ENCODE results near the gene MUC5B. TPM values are rescaled to one million over a fixed set of nuclear protein-coding genes. Genes with fewer than 3 reads are reported as not detected.

Gene MUC5B
- total and polyA plus RNA-seq, 9 donors: 0.01 to 0.33 (median 0.04) TPM; not detected in 2

DNA sequence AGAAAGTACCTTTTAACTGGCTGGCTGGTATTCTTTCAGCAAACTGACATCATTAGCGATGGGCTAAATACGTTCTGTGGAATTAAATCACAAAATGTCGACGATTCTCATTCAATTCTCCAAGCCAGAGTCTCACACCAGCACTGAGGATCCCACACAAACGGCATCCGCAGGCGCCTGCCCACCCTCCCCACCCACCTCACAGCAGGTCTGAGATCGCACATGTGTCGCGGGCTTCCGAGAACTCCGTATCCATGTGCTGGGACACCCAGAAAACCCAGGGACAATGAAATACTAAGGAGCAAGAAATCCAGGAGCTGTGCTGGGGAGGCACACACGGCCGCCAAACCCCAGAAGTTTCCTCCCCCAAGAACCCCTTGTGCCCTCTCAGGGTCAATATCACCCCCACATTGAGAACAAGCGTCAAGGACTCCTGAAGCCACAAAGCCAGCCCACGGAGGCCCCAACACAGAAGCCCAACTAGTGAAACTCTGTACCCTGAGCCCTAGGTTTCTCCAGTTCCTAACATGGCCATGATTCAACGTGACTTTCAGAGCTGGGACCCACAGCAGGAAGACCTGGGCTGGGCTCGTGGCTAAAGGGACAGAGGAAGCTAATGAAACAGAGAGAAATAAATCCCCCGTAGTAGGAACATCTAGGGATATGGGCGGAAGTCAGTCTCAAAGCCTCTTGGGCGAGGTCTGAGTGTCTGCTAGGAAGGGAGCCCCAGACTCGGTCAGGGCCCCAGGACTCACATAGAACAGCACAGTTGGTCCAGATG lies 78.5 kb downstream of the MUC5B start:
- H3K27me3 ChIP-seq (ENCODE audit: control insufficient read depth, insufficient read depth, low read length): no peaks in the 10 kb centered on the region
- DNase-seq: no peak
- H3K9me3 ChIP-seq (replicated peaks; ENCODE audit: control insufficient read depth, low read depth, low read length): no peaks in the 10 kb centered on the region
- H3K4me1 ChIP-seq (ENCODE audit: control insufficient read depth, insufficient read depth, low read length): peaks cover 26% of the 10 kb centered on the region
- no peak overlapping the region for H3K4me3 ChIP-seq (ENCODE audit: low read length)
- 82% methylated on average over 15 of the region's 22 CpGs for WGBS (ENCODE audit: insufficient coverage)
- H3K27ac ChIP-seq (ENCODE audit: low read length): no peak overlapping the region
- H3K36me3 ChIP-seq (ENCODE audit: control insufficient read depth, insufficient read depth, low read length): peaks cover 20% of the 10 kb centered on the region

DNA sequence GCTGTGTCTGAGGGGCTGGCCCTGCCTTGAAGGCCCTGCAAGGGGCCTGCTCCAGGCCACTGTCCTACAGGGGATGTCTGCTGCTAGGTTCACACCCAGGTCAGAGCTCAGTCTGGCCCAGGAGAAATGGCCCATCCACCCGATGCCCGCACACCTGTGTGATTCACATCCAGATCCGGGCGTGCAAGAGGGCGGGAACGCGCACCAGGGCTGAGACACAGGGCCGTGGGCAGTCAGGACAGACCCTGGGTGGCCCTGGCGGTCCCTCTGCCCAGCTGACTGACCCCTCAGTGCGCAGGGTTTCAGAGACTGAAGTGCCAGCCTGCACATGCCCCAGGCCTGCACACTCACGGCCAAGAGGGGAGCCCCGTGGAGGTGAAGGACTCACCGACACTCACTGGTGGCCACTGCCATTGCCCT lies 79.2 kb downstream of the MUC5B start:
- H3K4me1 ChIP-seq (ENCODE audit: control insufficient read depth, insufficient read depth, low read length): peaks cover 29% of the 10 kb centered on the region
- H3K9me3 ChIP-seq (replicated peaks; ENCODE audit: control insufficient read depth, low read depth, low read length): no peaks in the 10 kb centered on the region
- no peak for DNase-seq
- WGBS (ENCODE audit: insufficient coverage): 94% methylated on average over 9 of the region's 13 CpGs
- H3K27me3 ChIP-seq (ENCODE audit: control insufficient read depth, insufficient read depth, low read length): no peaks in the 10 kb centered on the region
- H3K27ac ChIP-seq (ENCODE audit: low read length): no peak overlapping the region
- peaks cover 21% of the 10 kb centered on the region for H3K36me3 ChIP-seq (ENCODE audit: control insufficient read depth, insufficient read depth, low read length)
- no peak overlapping the region for H3K4me3 ChIP-seq (ENCODE audit: low read length)

DNA sequence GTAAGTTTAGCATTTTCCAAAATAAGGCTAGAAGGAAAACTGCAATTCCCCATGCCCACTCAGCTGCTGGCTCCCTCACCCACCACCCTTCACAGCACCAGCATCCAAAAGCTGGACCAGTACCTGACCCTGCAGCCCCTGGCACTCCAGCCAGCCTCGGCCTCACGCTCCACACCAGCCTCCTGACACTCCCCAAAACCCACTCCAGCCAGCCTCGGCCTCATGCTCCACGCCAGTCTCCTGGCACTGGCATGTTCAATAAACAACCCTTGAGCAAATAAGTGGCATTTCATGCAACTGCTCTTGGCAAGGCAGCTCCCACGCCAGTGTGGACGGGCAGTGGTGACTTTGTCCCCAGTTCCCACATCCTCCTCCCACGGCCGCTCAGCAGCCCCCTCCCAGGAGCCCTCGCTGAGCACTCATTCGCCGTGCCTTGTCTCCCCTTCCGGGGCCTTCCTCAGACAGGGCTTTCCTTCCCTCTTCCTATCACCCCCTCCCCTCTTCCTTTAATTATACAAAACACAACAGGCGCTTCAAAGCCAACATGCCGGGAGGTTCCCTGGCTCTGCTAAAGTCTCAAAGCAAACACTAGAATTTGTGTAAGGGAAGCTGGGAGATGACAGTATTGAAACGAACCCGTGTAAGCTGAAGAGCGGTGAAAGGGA lies 79.7 kb downstream of the MUC5B start:
- H3K4me3 ChIP-seq (ENCODE audit: low read length): no peak overlapping the region
- H3K36me3 ChIP-seq (ENCODE audit: control insufficient read depth, insufficient read depth, low read length): peaks cover 21% of the 10 kb centered on the region
- H3K4me1 ChIP-seq (ENCODE audit: control insufficient read depth, insufficient read depth, low read length): peaks cover 28% of the 10 kb centered on the region
- DNase-seq: no peak
- H3K9me3 ChIP-seq (replicated peaks; ENCODE audit: control insufficient read depth, low read depth, low read length): no peaks in the 10 kb centered on the region
- H3K27me3 ChIP-seq (ENCODE audit: control insufficient read depth, insufficient read depth, low read length): no peaks in the 10 kb centered on the region
- no peak overlapping the region for H3K27ac ChIP-seq (ENCODE audit: low read length)
- WGBS (ENCODE audit: insufficient coverage): 67% methylated on average over 15 of the region's 17 CpGs

- Histone ChIP-seq H3K36me3 (ENCODE audit: control insufficient read depth, insufficient read depth, low read length) (peaks cover 21% of the 10 kb centered on the region), H3K27ac (ENCODE audit: low read length) (no peak overlapping the region), H3K4me1 (ENCODE audit: control insufficient read depth, insufficient read depth, low read length) (peaks cover 28% of the 10 kb centered on the region), H3K27me3 (ENCODE audit: control insufficient read depth, insufficient read depth, low read length) (no peaks in the 10 kb centered on the region), H3K9me3 (replicated peaks; ENCODE audit: control insufficient read depth, low read depth, low read length) (no peaks in the 10 kb centered on the region), H3K4me3 (ENCODE audit: low read length) (no peak overlapping the region)
- whole genome bisulfite sequencing (ENCODE audit: insufficient coverage): 82% methylated on average over 22 of the region's 25 CpGs
- DNase-seq: no peak
Observed at GRCh38 chr11:1303126-1303821, 80.4 kb downstream of the MUC5B start.

- WGBS (ENCODE audit: insufficient coverage): 55% methylated on average over 7 of the region's 10 CpGs
- Histone ChIP-seq H3K9me3 (replicated peaks; ENCODE audit: control insufficient read depth, low read depth, low read length) (no peaks in the 10 kb centered on the region), H3K4me1 (ENCODE audit: control insufficient read depth, insufficient read depth, low read length) (peaks cover 28% of the 10 kb centered on the region), H3K27ac (ENCODE audit: low read length) (no peak overlapping the region), H3K4me3 (ENCODE audit: low read length) (no peak overlapping the region), H3K27me3 (ENCODE audit: control insufficient read depth, insufficient read depth, low read length) (no peaks in the 10 kb centered on the region), H3K36me3 (ENCODE audit: control insufficient read depth, insufficient read depth, low read length) (peaks cover 21% of the 10 kb centered on the region)
- peak; percentile 51 for DNase-seq
Observed at GRCh38 chr11:1303973-1304372, 81.1 kb downstream of the MUC5B start.

GRCh38 chr11:1304380-1304779 lies 81.5 kb downstream of the MUC5B start:
- H3K27ac ChIP-seq (ENCODE audit: low read length): no peak overlapping the region
- peaks cover 21% of the 10 kb centered on the region for H3K36me3 ChIP-seq (ENCODE audit: control insufficient read depth, insufficient read depth, low read length)
- no peak overlapping the region for H3K4me3 ChIP-seq (ENCODE audit: low read length)
- no peaks in the 10 kb centered on the region for H3K27me3 ChIP-seq (ENCODE audit: control insufficient read depth, insufficient read depth, low read length)
- WGBS (ENCODE audit: insufficient coverage): 81% methylated on average over 4 of the region's 14 CpGs
- H3K9me3 ChIP-seq (replicated peaks; ENCODE audit: control insufficient read depth, low read depth, low read length): no peaks in the 10 kb centered on the region
- no peak for DNase-seq
- H3K4me1 ChIP-seq (ENCODE audit: control insufficient read depth, insufficient read depth, low read length): peaks cover 28% of the 10 kb centered on the region

DNA sequence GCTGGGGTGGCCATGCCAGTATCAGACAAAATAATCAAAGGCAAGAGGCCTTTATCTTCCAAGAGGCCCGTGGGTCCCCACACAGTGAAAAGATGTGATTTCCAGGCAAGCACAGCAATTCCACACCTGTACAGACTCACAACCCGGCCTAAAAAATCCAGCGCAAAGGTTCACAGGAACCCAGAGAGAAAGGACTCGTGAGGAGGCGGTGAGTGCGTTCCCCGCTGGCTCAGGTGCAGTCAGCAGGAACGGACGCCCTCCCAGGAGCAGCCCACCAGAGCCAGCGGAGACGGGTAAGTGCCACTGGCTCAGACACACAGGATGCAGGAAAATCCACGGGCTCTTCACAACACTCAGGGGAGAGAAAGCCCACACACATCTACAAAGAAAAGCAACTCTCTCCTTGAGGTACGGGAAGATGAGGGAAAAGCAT lies 82.2 kb downstream of the MUC5B start:
- no peak overlapping the region for H3K4me3 ChIP-seq (ENCODE audit: low read length)
- H3K36me3 ChIP-seq (ENCODE audit: control insufficient read depth, insufficient read depth, low read length): peaks cover 21% of the 10 kb centered on the region
- no peaks in the 10 kb centered on the region for H3K27me3 ChIP-seq (ENCODE audit: control insufficient read depth, insufficient read depth, low read length)
- H3K9me3 ChIP-seq (replicated peaks; ENCODE audit: control insufficient read depth, low read depth, low read length): no peaks in the 10 kb centered on the region
- DNase-seq: no peak
- peaks cover 26% of the 10 kb centered on the region for H3K4me1 ChIP-seq (ENCODE audit: control insufficient read depth, insufficient read depth, low read length)
- 78% methylated on average over 10 of the region's 13 CpGs for WGBS (ENCODE audit: insufficient coverage)
- no peak overlapping the region for H3K27ac ChIP-seq (ENCODE audit: low read length)

DNA sequence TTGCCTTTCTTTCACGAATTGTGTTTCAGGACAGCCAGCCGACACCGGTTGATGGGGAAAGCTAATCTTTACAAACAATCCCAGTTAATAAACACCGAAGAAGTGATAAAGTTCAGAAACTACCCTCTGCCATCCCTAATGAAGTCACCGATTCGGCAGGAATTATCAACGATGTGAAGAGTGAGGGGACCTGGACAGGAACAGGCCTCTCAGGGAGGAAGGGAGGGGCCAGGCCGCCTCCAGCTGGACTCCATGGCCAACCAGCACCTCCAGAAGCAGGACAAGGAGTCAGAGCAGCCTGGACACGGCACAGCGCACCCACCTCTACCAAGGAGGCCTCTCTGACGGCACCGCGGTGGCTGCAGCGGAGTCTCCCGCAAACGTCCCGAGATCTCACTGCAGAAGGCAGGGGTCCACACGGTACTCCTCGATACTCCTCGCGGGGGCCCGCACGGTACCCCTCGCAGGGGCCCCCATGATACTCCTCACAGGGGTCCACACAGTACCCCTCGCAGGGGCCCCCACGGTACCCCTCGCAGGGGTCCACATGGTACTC lies 82.7 kb downstream of the MUC5B start:
- peaks cover 28% of the 10 kb centered on the region for H3K4me1 ChIP-seq (ENCODE audit: control insufficient read depth, insufficient read depth, low read length)

GRCh38 chr11:1306186-1307162 lies 83.6 kb downstream of the MUC5B start:
- no peaks in the 10 kb centered on the region for H3K27me3 ChIP-seq (ENCODE audit: control insufficient read depth, insufficient read depth, low read length)
- peaks cover 26% of the 10 kb centered on the region for H3K4me1 ChIP-seq (ENCODE audit: control insufficient read depth, insufficient read depth, low read length)
- H3K4me3 ChIP-seq (ENCODE audit: low read length): no peak overlapping the region
- no peak for DNase-seq
- H3K36me3 ChIP-seq (ENCODE audit: control insufficient read depth, insufficient read depth, low read length): peaks cover 16% of the 10 kb centered on the region
- WGBS (ENCODE audit: insufficient coverage): 82% methylated on average over 23 of the region's 30 CpGs
- H3K9me3 ChIP-seq (replicated peaks; ENCODE audit: control insufficient read depth, low read depth, low read length): peaks cover 9% of the 10 kb centered on the region
- H3K27ac ChIP-seq (ENCODE audit: low read length): no peak overlapping the region

More for the DNA sequence above, 82.7 kb downstream of the MUC5B start:
- WGBS (ENCODE audit: insufficient coverage): 89% methylated on average over 22 of the region's 27 CpGs
- no peak overlapping the region for H3K27ac ChIP-seq (ENCODE audit: low read length)
- H3K27me3 ChIP-seq (ENCODE audit: control insufficient read depth, insufficient read depth, low read length): no peaks in the 10 kb centered on the region
- peaks cover 19% of the 10 kb centered on the region for H3K36me3 ChIP-seq (ENCODE audit: control insufficient read depth, insufficient read depth, low read length)
- H3K9me3 ChIP-seq (replicated peaks; ENCODE audit: control insufficient read depth, low read depth, low read length): peaks cover under 1% of the 10 kb centered on the region
- DNase-seq: no peak
- H3K4me3 ChIP-seq (ENCODE audit: low read length): no peak overlapping the region

Data from muscle of leg (tissue), 11 donors.